Liver (tissue), 3 donors: ENCODE data around the gene CDH23.

Experiments
- ATF3 ChIP-seq: IDR thresholded peaks from 2 replicates; pipeline ENCODE4 v1.6.1; 2016; ENCODE audit warnings: antibody characterized with exemption
- CTCF ChIP-seq: fragments of 150-350 bp; IDR thresholded peaks from 2 replicates; pipeline ENCODE4 v1.5.1; 2017; ENCODE audit warnings: improper control_type of control experiment, low read depth, low read length; ENCODE audit not compliant: missing input control
- FOXA1 ChIP-seq: IDR thresholded peaks from 2 replicates; pipeline ENCODE4 v1.6.1; 2016; ENCODE audit warnings: antibody characterized with exemption
- GABPA ChIP-seq, 2 donors: IDR thresholded peaks in 1 of 2; conservative IDR thresholded peaks in 1 of 2; 2 replicates each; pipeline ENCODE4 v1.6.1; 2016; ENCODE audit warnings: antibody characterized with exemption in 2 of 2, mild to moderate bottlenecking in 1 of 2, moderate library complexity in 1 of 2
- RAD21 ChIP-seq, 2 donors: IDR thresholded peaks; 2 replicates each; pipeline ENCODE4 v1.6.1; 2016; ENCODE audit warnings: antibody characterized with exemption in 2 of 2, mild to moderate bottlenecking in 2 of 2
- REST ChIP-seq: IDR thresholded peaks from 2 replicates; pipeline ENCODE4 v1.6.1; 2016; ENCODE audit warnings: antibody characterized with exemption, mild to moderate bottlenecking
- SP1 ChIP-seq: IDR thresholded peaks from 2 replicates; pipeline ENCODE4 v1.6.1; 2018; ENCODE audit warnings: antibody characterized with exemption, mild to moderate bottlenecking
- TAF1 ChIP-seq: conservative IDR thresholded peaks from 2 replicates; pipeline ENCODE4 v1.6.1; 2016; ENCODE audit warnings: antibody characterized with exemption, mild to moderate bottlenecking
- donor health status: healthy.
- donor health status: healthy.

- TF ChIP-seq CTCF (no peak), GABPA (IDR thresholded peaks at IDR 0.05 in 1 of 2, conservative IDR thresholded peaks at IDR 0.05 in 1 of 2) (no peak), ATF3 (no peak), RAD21 (IDR thresholded peaks at IDR 0.05) (no peak), REST (no peak), SP1 (no peak), TAF1 (no peak), FOXA1 (no peak)
These were observed 66.4 kb downstream of the CDH23 start for GRCh38 chr10:71463111-71463510.
